K562 (cell line): ENCODE data around the gene P2RX3. TPM values are rescaled to one million over a fixed set of nuclear protein-coding genes. Genes with fewer than 3 reads are reported as not detected.
A peak's percentile ranks its signal among the peaks of the same experiment; 100 is the strongest.

ENCODE experiments used
- ATAC-seq: fragments of 200-7000 bp; cut with Tn5 transposase; 3 replicates; pipeline ENCODE4 v1.9.1; 2020; ENCODE audit warnings: moderate library complexity
- BruUV-seq: library from RNA; stranded (reverse); fragments of 400-500 nt; replicated peaks from 2 replicates; lab custom pipeline; 2021; lab: Mats Ljungman, UMichigan
- CTCF ChIA-PET: fragments of 300-600 bp; formaldehyde crosslinking; extraction: SDS; loops from one replicate; lab custom pipeline; 2021; ENCODE audit warnings: low intra/inter-chr PET ratio; lab: Yijun Ruan, JAX
- POLR2A ChIA-PET: fragments of 300-600, 350-650 bp; sonication (Branson Sonifier 250); formaldehyde crosslinking; extraction: SDS; loops from one replicate; lab custom pipeline; 2021; ENCODE audit warnings: antibody characterized with exemption, inconsistent platforms; lab: Yijun Ruan, JAX
- DNase-seq, 4 experiments: peaks; one replicate each; pipeline versions ENCODE4 v3.0.0 to v3.0.0-alpha.2; 2011 to 2018; ENCODE audit warnings: low spot score in 3 of 4, mixed read lengths in 3 of 4; ENCODE audit errors: extremely low read depth in 1 of 4
- FAIRE-seq: peaks from 2 replicates; lab custom pipeline; 2011; peaks lifted over from hg19 to GRCh38; lab: Jason Lieb, UNC
- H2AFZ ChIP-seq: 2 replicates; pipeline ENCODE4 v1.6.0; 2011; ENCODE audit warnings: low read depth, low read length, control low read depth, inconsistent platforms
- H3K27ac ChIP-seq: fragments of 200-600 bp; 3 replicates; pipeline ENCODE4 v1.8.0; 2011; ENCODE audit warnings: low read depth, mild to moderate bottlenecking, control low read depth, inconsistent platforms, low read length, moderate library complexity, mixed read lengths; ENCODE audit errors: extremely low read depth
- H3K27me3 ChIP-seq, 2 experiments: fragments of 300-600 bp in 1 of 2; 2 replicates in 1 of 2; 3 replicates in 1 of 2; pipeline versions ENCODE4 v1.6.0 to v1.8.0; 2011; ENCODE audit warnings: inconsistent platforms in 2 of 2, low read length in 2 of 2, mild to moderate bottlenecking in 1 of 2, mixed read lengths in 1 of 2, moderate library complexity in 1 of 2; ENCODE audit not compliant: control insufficient read depth in 2 of 2, insufficient read depth in 2 of 2
- H3K36me3 ChIP-seq: fragments of 300-600 bp; 3 replicates; pipeline ENCODE4 v1.8.0; 2011; ENCODE audit warnings: mild to moderate bottlenecking, low read length, inconsistent platforms; ENCODE audit not compliant: control insufficient read depth, insufficient read depth
- H3K4me1 ChIP-seq, 2 experiments: fragments of 200-600 bp in 1 of 2; replicated peaks in 1 of 2; 2 replicates in 1 of 2; 3 replicates in 1 of 2; pipeline versions ENCODE4 v1.5.1 to v1.8.0; 2011; ENCODE audit warnings: inconsistent platforms in 2 of 2, low read length in 2 of 2, mild to moderate bottlenecking in 1 of 2, mixed read lengths in 1 of 2, moderate library complexity in 1 of 2; ENCODE audit not compliant: control insufficient read depth in 2 of 2, insufficient read depth in 2 of 2
- H3K4me2 ChIP-seq: 2 replicates; pipeline ENCODE4 v1.6.1; 2011; ENCODE audit warnings: low read length, control low read depth, inconsistent platforms, mixed read lengths; ENCODE audit not compliant: insufficient read depth
- H3K4me3 ChIP-seq: fragments of 200-600 bp; sonication (generic), shearing (Covaris generic); 2 replicates; pipeline ENCODE4 v1.5.1; 2016; ENCODE audit warnings: control low read depth, inconsistent platforms
- H3K79me2 ChIP-seq: fragments of 200-600 bp; 3 replicates; pipeline ENCODE4 v1.8.0; 2011; ENCODE audit warnings: low read length, inconsistent platforms; ENCODE audit not compliant: control insufficient read depth, insufficient read depth
- H3K9ac ChIP-seq, 2 experiments: 2 replicates each; pipeline versions ENCODE4 v1.6.0 to v1.6.1; 2011; ENCODE audit warnings: low read depth in 2 of 2, low read length in 2 of 2, control low read depth in 1 of 2, inconsistent platforms in 1 of 2, mild to moderate bottlenecking in 1 of 2, mixed read lengths in 1 of 2; ENCODE audit not compliant: insufficient read depth in 1 of 2
- H3K9me1 ChIP-seq: one replicate; pipeline ENCODE4 v1.6.0; 2011; ENCODE audit warnings: inconsistent platforms, mild to moderate bottlenecking, low read length, moderate library complexity; ENCODE audit not compliant: control insufficient read depth, insufficient read depth
- H3K9me3 ChIP-seq: replicated peaks from 2 replicates; pipeline ENCODE4 v1.5.1; 2011; ENCODE audit warnings: low read depth, low read length, inconsistent platforms; ENCODE audit not compliant: control insufficient read depth, insufficient read depth
- H4K20me1 ChIP-seq: replicated peaks from 2 replicates; pipeline ENCODE4 v1.6.1; 2011; ENCODE audit warnings: low read length, inconsistent platforms, mixed read lengths; ENCODE audit not compliant: control insufficient read depth, insufficient read depth
- CEBPG ChIP-seq, 3 experiments: fragments of 200-800 bp in 1 of 3; sonication (Bioruptor generic) in 1 of 3; sonication (generic) in 1 of 3; formaldehyde crosslinking in 1 of 3; IDR thresholded peaks in 2 of 3; conservative IDR thresholded peaks in 1 of 3; 2 replicates each; pipeline versions ENCODE4 v1.6.1 to v1.8.0; 2016 to 2022; ENCODE audit warnings: missing compliant biosample characterization in 2 of 3, missing genetic modification characterization in 2 of 3, mild to moderate bottlenecking in 1 of 3, missing genetic modification reagents in 1 of 3
- SPI1 ChIP-seq: IDR thresholded peaks from 2 replicates; pipeline ENCODE4 v1.6.1; 2011; ENCODE audit warnings: low read depth, low read length, control low read depth, borderline replicate concordance
- WGBS: fragments of 100-300 bp; shearing (Covaris generic); methylation state at CpG from one replicate; pipeline ENCODE4 v1.1.6; 2016; ENCODE audit warnings: low coverage, mixed read lengths; ENCODE audit not compliant: insufficient coverage; ENCODE audit errors: missing lambda C conversion rate; 5-methylcytosine and 5-hydroxymethylcytosine counted together
- in situ Hi-C: fragments of 300-500 bp; cut with MboI; formaldehyde crosslinking; loops from 4 replicates; pipeline ENCODE4 v1.15.0; 2018; ENCODE audit warnings: inconsistent platforms, mixed read lengths
- intact Hi-C: fragments of 100-400 bp; cut with micrococcal nuclease; formaldehyde crosslinking; loops from 2 replicates; pipeline ENCODE4 v1.14.2; 2022
- polyA plus RNA-seq, 8 experiments: library from polyadenylated mRNA; depleted of rRNA in 4 of 8; stranded (reverse) in 5 of 8; unstranded in 3 of 8; fragments of >200 nt; fragmentation: Nextera tagmentation in 2 of 8; fragmentation: Illumina TruSeq in 1 of 8; extraction: Ambion mirVana in 2 of 8; extraction: Trizol in 1 of 8; gene quantifications; 2 replicates each; pipeline versions ENCODE4 v1.2.1 to v1.2.3, GENCODE V29; 2011 to 2014; ENCODE audit warnings: inconsistent platforms in 1 of 8, missing spikeins in 1 of 8
- total RNA-seq, 7 experiments: library from RNA; depleted of rRNA in 6 of 7; stranded (reverse); fragments of >200 nt in 6 of 7; fragmentation: Illumina TruSeq in 2 of 7; extraction: Trizol in 2 of 7; gene quantifications; 2 replicates each; pipeline versions ENCODE4 v1.2.1 to v1.2.3, GENCODE V29; 2011 to 2021; ENCODE audit warnings: low replicate concordance in 1 of 7
- TF ChIP-seq, protein P1 (sequence below): sonication (generic); formaldehyde crosslinking; IDR thresholded peaks from 2 replicates; pipeline ENCODE4 v1.8.0; 2022; ENCODE audit warnings: missing genetic modification reagents, mild to moderate bottlenecking, borderline replicate concordance

P2RX3 gene
- total and polyA plus RNA-seq, 9 of the 15 experiments (the other 6 are each of a cell fraction or from before 2014, with no cell fraction given), result not detected

DNA sequence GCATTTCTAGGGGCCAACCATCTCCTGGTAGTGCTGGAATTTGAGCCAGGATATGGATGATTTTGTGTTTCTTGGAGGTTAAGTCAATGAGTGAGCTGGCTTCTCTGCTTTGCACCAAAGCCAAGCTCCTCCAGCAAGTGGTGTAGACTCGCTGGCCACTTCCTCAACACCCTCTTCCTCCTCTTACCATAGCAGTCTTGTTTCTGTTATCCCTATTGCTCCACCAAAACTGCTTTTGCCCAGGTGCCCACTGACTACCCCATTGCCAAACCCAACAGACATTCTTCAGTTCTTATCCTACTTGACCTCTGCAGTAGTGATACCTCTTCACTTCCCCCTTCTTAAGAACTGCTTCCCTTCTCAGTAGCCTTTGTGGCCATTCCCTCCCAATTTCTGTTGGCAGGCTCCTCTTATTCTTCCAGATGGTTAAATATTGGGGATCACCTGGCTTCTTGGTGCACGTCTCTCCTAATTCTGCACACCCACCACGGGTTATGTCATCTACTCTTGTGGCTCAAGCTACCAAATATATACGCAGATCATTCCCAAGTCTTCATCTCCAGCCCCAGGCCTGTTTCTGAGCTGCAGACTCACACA is 59.3 kb downstream of the P2RX3 start:
- no peak for DNase-seq
- H3K27ac ChIP-seq, result peak overlapping the region; percentile 76; the same call in 2 of the 3 replicates
- in situ Hi-C loops, result no loop called here
- H3K4me2 ChIP-seq, result no peak overlapping the region; the same call in 1 of the 2 replicates
- no peak for FAIRE-seq
- ChIA-PET CTCF (no interaction called here), POLR2A (interaction anchor here (0.9 to 1.0 kb wide), 2 partner anchors 9 to 17 kb away, joined by 3 read pairs; partner anchors contain the start of gene PRG3)
- intact Hi-C loops, result no loop called here
- no peak overlapping the region for H3K4me3 ChIP-seq
- peaks cover 40 to 55% of the 10 kb centered on the region in 2 experiments for H3K4me1 ChIP-seq
- H3K79me2 ChIP-seq, result no peaks in the 10 kb centered on the region
- 69% methylated on average over 4 of the region's 4 CpGs for WGBS
- H3K9me3 ChIP-seq, result no peaks in the 10 kb centered on the region
- no peaks in the 10 kb centered on the region for H4K20me1 ChIP-seq
- H3K27me3 ChIP-seq, result no peaks in the 10 kb centered on the region; a peak in 1 of 5 replicates
- ATAC-seq, result no peak
- no peak overlapping the region for H3K9ac ChIP-seq
- BruUV-seq, result no TSS peak
- H2AFZ ChIP-seq, result peak overlapping the region; percentile 85
- H3K36me3 ChIP-seq, result no peaks in the 10 kb centered on the region
- TF ChIP-seq CEBPG (CRISPR knock-in tag; IDR thresholded peaks at IDR 0.05) (no peak), CEBPG (tag; conservative IDR thresholded peaks at IDR 0.05 in 1 of 2, IDR thresholded peaks at IDR 0.05 in 1 of 2) (no peak), SPI1 (peak; percentile 39; the same call in 1 of the 2 replicates)
- TF ChIP-seq, protein P1, sequence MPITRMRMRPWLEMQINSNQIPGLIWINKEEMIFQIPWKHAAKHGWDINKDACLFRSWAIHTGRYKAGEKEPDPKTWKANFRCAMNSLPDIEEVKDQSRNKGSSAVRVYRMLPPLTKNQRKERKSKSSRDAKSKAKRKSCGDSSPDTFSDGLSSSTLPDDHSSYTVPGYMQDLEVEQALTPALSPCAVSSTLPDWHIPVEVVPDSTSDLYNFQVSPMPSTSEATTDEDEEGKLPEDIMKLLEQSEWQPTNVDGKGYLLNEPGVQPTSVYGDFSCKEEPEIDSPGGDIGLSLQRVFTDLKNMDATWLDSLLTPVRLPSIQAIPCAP (CRISPR knock-in tag), result no peak
- no peaks in the 10 kb centered on the region for H3K9me1 ChIP-seq
